GM19328 (cell line): ENCODE data around the gene FCN2.

Source experiments
- ATAC-seq: cut with Tn5 transposase; IDR thresholded peaks from one replicate; pipeline ENCODE4 v1.9.1; 2021; ENCODE audit warnings: mild to moderate bottlenecking, moderate library complexity; ENCODE audit not compliant: unreplicated experiment

Gene FCN2

DNA sequence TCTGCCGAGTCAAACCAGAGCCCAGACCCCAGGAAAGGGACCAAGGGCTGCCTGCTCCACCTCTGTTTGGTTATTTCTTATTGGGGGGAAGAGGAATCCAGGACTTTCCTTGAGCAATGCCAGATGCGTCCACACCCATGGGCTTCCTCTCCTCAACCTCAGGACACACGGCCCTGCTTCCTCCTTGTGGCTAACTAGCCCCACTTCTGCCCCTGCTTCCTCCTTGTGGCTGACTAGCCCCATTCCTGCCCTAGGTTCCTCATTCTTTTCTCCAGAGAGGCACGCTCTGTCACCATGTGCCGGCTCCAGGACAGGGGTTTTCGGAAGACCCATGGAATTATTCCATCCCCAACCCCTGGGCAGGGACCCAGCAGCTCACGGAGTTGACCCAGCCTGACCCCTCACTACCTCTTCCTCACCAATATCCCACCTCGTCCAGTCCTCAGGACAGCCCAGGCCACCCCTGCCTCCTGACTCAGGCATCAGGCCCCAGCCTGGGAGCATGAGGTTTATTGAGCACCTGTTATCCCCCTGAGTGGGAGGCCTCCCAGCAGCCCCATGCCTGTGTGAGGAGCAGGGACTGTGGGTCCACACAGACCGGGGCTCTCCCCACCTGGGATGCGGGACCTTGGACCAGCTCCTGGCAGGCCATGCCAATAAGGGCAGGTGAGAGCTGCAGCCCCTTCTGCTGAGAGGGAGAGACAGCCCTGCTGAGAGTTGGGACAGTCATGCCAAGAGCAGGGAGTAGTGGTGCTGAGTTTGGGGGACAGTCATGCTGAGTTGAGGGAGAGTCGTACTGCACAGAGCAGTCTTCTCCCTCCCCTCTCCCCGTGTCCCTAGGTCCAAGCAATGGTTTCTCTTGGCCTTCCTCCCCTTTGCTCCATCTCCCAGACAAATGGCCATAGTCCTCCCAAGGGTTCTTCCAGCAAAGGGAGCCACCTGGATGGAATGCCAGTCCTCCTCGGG lies 48.9 kb downstream of the FCN2 start:
- no peak for ATAC-seq

GRCh38 chr9:134930398-134930797 lies 49.8 kb downstream of the FCN2 start:
- no peak for ATAC-seq

GRCh38 chr9:134932171-134932570 lies 51.6 kb downstream of the FCN2 start:
- ATAC-seq, result no peak

GRCh38 chr9:134932606-134933005 lies 52.0 kb downstream of the FCN2 start:
- no peak for ATAC-seq

DNA sequence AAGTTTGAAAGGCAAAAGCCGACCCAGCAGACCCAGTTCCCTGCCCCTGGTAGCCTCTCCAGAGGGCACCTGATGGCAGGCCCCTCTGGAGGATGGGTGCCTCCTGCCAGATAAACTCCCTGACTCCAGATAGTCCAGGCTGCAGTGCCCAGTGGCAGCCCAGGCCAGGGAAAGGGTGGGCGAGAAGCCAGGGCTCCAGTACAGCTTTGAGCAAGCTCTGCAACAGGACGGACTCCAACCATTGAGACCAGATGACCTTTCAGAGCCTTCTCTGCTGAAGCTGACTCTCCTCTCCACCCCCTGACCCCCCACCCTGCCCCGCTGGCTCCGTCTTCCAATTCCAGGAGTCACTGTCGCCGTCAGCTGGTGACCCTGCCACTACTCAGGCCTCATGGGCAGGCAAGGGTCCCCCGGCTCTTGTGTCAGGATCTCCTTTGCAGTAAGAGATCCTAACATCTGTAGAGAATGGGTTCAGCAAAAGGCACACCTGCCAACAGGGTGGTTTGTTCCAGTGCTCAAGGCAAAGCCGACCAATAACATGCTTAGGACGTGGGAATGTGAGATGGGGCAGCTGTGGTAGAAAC lies 52.6 kb downstream of the FCN2 start:
- ATAC-seq, result no peak

DNA sequence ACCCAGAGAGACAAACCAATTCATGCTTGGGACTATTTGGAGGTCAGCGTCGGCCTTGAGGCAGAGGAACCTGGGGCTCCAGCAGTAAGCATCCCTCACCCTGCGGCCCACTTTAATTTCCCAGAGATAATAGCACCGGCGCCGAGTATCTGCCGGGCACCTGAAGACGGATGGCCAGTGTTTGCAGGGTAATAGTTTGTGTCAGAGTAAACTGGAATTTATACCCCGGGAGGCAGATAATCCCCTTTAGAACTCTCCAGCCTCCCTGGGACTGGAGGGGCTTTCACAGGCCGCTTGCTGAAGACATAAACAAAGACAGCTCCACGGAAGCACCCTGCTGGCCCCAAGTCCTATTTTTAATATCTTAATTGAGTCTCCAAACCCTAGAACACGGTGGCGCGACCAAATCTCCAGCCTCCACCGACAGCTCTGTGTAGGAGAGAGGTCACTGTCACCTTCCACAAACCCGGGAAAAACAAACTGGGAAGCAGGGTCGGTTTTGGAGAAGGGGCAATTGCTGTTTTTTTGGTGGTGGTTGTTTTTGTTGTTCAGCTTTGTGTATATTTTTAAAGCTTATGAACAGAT lies 54.5 kb downstream of the FCN2 start:
- no peak for ATAC-seq

GRCh38 chr9:134935701-134936345 lies 55.2 kb downstream of the FCN2 start:
- ATAC-seq, result no peak

- ATAC-seq, result no peak
These were observed 55.9 kb downstream of the FCN2 start for GRCh38 chr9:134936346-134937163.
